ENCODE results near the gene ANO4.
"Not testable (repeated sequence)": the region's sequence is repeated elsewhere in the genome, so short reads cannot be mapped to it uniquely, and the experiment has no call there.

ANO4 gene

DNA sequence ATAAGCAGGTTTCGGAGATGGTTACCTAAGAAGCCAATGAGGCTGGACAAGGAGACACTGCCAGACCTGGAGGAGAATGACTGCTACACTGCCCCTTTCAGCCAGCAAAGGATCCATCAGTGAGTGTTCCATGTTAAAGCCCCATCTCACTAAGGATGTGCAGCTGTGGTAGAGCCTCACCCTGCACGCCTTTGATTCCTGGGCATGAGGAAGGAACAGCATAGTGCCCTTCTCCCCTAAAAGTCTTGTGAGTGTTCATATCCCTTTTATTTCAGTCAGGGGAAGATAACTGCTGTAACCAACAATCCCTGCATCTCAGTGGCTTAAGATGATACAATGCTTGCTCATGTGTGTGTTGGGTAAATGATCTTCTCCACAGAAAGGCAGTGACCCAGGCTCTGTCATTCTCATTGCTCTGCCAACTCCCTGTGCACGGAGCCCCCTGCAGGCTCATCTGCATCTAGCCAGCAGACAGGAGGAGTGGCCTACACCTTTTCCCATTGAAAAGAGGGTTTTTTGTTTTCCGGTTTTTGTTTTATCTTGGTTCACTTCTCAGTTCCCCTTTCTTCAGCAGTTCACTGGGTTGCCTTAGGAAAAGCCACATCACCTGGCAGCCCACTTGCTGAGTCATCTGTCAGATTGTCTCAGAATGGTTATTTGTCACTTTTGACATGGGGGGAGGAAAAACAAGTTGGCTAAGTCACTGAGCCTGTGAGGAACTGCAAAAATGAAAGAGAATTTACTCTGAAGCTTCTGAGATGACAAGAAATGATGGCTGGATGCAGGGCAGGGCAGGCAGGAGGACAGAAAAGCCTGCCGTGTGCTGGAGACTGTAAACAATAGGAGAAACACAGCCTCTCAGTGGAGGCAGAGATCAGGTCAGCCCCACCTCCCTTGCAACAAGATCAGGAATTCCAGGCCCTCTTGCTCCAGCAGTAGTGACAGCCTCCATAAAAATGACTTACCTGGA is 193.3 kb downstream of the ANO4 start:
- DNase-seq (ENCODE audit: low read depth in 2 of 2): no peak

DNA sequence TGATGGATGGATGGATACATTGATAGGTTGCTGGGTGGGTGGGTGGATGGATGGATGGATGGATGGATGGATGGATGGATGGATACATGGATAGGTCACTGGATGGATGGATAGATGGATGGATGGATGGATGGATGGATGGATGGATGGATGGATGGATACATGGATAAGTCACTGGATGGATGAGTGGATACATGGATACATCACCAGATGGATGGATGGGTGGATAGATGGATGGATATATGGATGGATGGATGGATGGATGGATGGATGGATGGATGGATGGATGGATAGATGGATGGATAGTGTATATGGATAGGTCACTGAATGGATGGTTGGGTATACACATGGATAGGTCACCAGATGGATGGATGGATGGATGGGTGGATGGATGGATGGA is 194.9 kb downstream of the ANO4 start:
- not testable (repeated sequence) for DNase-seq (ENCODE audit: low read depth in 2 of 2)

DNA sequence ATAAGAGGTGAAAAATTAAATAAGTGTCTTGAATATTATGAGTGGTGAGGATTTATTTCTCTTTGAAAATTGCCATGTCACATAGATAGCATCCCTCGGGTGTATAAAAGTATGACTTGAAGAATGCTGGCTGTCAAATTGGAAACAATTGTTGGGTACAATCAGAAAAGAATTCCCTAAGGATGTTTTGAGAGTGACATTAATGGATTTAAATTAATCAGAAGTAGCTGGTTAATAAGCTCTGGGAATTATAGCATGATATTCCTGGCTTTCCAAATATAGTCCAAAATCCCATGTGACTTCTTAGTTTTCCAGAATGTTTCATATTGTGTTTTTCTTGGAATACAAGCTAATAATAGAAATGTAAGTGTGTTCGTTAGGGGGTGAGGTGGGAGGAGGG is 196.5 kb downstream of the ANO4 start:
- no peak for DNase-seq (ENCODE audit: low read depth in 2 of 2)

DNA sequence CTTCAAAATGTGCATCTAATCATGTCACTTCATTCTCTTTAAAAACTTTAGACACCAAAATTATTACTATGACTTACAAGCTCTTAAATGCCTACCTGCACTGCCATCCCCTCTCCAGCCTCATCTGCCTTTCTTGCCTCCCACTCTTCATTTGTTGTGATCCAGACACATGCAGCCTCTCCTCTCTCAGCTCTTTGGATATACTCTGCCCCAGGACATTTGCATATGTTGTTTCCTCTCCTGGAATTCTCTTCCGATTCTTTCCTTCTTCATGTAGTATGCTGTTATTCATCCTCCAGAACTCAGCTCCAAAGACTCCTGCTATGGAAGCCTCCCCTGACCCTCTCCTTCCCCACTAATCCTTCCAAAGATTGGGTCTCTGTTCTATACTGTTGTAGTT is 197.6 kb downstream of the ANO4 start:
- no peak for DNase-seq (ENCODE audit: low read depth in 2 of 2)

DNA sequence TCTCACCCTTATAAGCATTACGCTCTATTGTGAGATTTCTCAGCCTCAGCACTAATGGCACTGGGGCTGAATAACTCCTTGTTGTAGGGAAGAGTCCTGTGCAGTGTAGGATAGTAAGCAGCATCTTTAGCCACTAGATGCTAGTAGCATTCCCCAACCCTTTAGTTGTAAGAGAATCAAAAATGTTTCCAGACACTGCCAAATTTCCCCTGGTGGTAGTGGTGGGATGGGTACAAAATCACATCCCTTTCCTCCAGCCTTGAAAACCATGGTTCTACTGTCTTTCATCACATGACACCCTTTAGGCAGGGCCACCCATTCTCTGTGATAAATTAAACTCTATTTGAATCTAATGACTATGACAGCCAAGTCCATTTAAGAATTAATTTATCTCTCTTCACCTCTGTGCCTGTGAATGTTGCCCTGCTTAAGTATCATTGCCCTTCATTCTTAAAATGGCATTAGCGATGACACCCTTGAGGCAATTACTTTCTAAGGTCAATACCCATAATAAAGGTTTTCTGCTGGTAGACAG is 199.4 kb downstream of the ANO4 start:
- DNase-seq (ENCODE audit: low read depth in 2 of 2): no peak

DNA sequence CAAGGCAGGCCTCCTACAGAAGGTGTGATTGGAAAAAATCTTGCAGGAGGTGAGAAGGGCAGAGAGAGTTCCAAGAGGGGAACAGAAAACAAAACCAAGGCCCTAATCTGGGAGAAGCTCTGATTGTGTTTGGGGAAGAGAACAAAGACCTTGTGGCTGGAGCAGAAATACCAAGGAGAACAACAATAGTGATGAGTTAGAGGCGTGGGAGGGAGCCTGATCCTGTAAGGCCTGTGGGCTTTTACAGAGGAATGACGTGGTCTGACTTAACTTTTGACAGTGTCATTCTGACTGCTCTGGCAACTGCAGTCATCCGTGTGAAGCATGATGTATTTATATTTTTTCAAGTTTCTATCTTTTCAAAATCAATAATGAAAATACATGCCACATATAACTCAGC is 200.6 kb downstream of the ANO4 start:
- no peak for DNase-seq (ENCODE audit: low read depth in 2 of 2)

DNA sequence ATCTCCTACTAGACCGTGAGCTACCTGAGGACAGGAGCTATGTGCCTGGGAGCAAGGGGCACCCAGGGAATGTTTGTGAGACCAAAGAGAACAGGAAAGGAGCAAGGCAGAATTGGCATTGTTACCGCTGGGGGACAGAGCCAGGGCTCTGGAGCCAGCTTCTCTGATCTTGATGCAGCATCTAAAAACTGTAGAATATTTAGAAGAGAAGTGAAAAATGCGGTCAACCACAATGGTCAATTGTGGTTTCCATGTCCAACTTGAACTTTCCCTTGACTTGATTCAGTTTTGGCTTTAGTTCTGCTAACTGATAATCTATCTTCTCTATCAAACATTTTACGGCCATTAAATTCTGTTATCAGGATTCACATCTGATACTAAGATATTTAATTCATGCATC is 201.2 kb downstream of the ANO4 start:
- no peak for DNase-seq (ENCODE audit: low read depth in 2 of 2)

DNA sequence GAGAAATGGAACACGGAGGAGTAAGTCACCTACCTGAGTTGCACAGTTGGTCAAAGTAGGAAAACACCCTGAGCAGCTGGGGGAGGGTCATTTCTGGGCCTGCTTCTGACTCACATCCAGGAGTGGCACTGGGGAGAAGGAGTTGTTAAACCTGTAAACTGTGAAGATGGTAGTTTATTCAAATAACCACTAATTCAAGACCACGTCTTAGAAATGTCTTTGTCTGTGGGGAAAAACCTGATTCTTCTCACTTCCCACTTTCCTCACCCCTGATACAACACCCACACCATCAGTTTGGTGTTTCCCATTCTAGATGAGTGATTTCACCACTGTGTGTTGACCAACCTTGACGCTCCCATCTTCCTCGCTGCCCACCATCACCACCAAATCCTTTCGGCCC is 207.1 kb downstream of the ANO4 start:
- no peak for DNase-seq (ENCODE audit: low read depth in 2 of 2)

DNA sequence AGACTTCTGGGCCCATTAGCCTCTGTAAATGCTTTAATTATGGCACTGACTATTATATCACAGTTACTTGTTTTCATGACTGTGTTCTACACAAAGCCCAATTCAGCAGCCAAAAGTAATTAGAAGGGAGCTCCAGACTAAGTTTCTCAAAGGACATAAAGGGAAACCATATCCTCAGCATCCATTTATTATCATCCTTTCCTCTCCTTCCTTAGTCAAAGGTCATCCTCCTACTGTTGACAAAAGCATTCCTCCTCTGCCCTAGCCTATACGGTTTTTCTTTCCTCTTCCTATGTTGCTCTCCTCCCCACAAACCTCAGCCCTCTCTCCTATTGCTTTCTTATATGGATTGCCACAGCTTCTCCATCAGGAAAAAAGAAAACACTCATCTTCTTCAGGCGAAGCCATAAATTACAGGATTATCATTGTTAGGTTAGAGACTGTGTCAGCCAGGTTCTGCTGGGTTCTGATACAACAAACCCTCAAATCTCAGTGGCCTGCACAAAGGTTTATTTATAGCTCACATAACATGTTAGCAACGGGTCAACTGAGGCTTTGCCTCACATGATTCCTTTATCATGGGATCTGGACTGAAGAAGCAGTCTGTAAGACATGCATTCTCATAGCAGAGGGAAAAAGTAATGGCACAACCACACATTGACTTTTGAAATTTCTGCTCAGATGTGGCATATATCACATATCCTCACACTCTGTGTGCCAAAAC is 208.3 kb downstream of the ANO4 start:
- DNase-seq (ENCODE audit: low read depth in 2 of 2): no peak

DNA sequence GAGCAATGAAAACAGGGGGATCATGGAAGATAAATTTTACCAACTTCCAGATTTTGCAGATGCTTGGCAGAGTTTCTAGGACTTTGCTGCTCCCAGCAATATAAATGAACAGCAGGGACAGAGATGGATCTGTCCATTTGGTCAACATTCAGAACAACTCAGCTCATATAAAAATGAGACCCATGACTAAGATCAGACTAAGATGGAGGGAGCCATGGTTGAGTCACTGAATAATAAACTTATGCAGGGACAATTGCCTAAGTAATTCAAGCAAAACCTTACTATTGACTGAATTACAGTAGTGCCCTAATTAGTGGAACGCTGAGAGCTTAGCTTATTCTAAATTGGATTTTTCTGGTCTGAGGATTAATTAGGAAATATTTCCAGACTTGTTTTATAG is 210.3 kb downstream of the ANO4 start:
- DNase-seq (ENCODE audit: low read depth in 2 of 2): no peak

DNA sequence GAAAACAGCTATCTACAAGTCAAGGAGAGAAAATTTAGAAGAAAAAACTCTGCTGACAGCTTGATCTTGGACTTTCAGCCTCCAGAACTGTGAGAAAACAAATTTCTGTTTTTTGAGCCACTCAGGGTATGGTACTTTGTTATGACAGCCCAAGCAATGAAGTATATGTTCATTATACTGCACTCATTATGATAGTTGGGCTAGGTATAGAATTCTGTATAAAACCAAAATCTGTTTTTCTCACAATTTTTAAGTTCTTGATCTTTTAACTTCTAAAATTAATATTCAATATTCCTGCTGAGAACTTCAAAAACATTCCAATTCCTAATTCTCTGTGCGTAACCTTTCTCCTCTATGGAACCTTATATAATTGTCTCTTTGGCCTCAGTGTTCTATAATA is 214.7 kb downstream of the ANO4 start:
- DNase-seq (ENCODE audit: low read depth in 2 of 2): no peak

DNA sequence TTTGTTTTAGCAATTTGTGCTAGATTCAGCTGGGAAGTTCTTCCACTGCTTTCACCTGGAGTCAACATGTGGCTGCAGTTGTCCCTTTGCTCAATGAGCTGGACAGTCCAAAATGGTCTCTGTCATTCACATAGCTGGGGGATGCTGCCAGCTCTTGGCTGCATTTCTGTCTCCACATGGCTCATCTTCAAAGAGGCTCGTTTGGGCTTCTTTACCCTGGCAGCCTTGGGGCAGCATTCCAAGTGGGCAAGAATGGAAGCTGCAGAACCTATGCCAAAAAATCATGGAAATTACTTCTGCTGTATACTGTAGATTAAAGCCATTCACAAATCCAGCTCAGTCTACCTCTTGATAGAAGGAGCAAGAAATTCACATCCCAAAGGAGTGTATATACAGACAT is 216.3 kb downstream of the ANO4 start:
- DNase-seq (ENCODE audit: low read depth in 2 of 2): no peak

DNA sequence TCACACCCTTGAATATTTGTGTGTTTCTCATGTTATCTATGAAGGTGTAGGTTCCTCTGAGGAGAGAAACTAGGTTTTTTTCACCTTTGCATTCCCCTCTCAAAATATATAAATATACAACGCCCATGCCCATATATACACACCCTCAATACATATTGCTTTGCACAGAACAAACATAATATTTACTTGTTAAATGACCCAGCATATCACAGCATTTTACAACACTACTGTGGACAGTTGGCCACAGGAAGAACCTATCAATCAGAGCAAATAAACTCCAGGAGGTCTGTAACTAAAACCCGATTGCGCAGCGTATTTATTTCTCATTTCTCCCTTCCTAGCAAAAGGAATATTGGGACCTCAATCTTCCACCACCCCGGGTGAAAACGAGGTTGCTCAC is 219.4 kb downstream of the ANO4 start:
- DNase-seq (ENCODE audit: low read depth in 2 of 2): no peak

DNA sequence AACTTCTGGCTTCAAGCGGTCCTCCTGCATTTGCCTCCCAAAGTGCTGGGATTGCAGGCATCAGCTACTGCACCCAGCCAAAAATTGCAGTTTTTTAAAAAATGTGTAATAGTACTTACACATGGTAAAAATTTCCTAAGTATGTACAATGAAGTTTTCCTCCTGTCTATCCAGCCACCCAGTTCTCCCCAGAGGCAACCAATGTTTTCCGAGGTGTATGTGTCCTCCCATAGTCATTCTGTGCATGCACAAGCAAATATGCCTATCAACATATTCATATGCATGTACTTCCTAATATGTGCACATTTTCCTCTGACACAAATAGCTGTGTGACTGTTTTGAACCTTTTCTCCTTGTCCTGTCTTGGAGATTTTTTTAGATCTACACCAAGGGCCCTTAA is 220.5 kb downstream of the ANO4 start:
- DNase-seq (ENCODE audit: low read depth in 2 of 2): no peak

DNA sequence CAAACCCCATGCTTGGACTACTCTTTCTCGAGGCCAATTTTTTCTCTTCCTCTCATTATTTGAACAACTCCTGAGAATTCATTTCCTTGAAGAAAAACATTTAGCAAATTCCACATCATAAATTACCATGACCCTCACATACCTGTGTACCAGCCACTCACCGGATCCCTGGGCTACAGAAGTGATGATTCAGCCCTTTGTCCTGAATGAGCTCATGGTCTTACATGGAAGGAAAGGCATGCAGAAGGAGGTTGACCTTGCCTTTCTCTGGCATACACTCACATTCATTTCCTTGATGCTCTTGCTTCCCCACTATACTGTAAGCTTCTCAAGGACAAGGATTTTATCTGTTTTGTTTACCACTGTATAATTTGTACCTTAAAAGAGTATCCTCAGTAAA is 224.0 kb downstream of the ANO4 start:
- DNase-seq (ENCODE audit: low read depth in 2 of 2): no peak

DNA sequence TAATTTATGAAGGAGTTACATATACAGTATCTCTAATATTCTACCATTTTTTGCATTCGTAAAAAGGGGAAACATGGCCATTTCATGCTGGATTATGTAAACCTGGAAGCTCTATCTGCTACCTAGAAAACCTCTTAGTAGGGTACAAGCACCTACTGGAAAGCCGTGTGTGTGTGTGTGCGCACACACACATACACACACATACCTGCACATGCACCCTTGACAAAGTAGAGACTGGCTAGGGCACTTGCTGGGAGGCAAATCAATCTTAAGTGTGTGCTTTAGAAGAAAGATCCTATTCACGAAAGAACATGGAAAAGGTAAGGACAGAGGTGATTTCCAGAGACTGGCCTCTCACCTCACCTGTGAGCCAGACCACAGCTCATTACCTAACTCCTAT is 224.6 kb downstream of the ANO4 start:
- no peak for DNase-seq (ENCODE audit: low read depth in 2 of 2)

DNA sequence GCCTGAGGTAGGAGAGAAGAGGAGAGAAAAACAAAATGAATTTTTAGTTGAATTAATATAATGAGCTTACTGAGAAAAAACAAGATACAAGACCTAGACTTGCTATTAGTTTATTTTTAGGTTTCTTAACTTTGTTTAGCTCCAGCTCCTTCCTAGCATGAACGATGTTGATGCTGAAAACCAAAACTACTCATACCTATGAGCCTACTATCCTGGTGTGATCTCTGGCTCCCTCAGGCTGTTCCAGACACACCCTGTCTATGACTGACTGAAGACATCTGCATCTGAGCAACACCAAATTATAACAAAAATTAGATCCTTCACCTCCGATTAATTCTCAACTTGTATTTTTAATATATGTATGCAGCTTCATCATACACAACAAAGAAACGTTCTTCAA is 225.1 kb downstream of the ANO4 start:
- no peak for DNase-seq (ENCODE audit: low read depth in 2 of 2)

DNA sequence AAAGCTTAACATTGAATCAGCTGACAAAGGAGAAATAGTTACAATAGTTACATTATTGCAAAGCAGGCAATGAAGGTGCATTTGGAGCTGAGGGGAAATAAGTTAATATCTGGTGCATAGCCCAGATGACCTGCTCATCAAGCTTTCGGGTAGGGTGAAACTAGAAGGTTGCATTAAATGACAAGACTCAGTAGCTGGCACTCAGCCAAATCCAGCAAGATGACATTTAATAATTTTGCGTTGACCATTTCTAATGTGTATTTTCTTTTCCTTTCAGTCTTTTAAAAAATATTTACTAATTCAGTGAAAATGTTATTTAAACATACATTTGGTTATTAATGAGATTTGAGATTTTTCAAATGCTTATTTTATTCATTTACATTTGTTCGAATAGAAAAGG is 226.9 kb downstream of the ANO4 start:
- no peak for DNase-seq (ENCODE audit: low read depth in 2 of 2)

DNA sequence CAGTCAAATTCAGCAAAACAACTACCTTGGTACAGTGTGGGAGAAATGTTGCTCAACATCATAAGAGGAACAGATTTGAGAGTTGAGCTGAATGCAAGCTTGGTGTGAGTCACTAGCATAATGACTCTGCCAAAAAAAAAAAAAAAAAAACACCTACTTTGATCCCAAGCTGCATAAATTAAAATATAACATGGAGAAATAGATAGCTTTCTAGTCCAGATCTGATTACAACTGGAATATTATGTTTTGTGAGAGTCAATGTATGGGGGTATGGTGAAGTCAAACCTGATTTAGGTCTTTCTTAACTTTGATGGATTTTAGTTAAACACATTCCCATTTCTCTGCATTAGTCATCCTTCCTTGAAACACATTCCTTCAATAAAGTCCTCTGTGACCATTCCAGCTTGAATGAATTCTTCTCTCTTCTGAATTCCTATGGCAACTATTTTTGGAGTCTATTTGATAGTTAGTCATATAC is 227.4 kb downstream of the ANO4 start:
- no peak for DNase-seq (ENCODE audit: low read depth in 2 of 2)

DNA sequence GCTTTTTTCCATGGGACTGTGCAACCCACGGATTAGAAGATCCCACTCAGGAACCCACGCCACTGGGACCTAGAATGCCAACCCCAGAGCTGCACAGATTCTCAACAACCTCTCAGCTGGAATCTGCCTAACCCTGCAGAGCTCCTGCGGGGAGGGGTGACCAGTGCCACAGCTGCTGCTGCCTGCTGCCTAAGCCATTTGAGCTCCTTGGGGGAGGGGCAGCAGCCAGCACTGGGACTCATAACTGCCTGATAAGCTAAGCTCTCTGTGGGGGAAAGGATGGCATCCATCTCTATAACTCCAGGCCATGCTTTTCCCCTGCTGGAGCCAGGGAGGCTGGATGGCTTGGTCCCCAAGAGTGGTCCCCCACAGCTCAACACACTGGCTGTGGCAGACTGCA is 232.6 kb downstream of the ANO4 start:
- DNase-seq (ENCODE audit: low read depth in 2 of 2): no peak

DNA sequence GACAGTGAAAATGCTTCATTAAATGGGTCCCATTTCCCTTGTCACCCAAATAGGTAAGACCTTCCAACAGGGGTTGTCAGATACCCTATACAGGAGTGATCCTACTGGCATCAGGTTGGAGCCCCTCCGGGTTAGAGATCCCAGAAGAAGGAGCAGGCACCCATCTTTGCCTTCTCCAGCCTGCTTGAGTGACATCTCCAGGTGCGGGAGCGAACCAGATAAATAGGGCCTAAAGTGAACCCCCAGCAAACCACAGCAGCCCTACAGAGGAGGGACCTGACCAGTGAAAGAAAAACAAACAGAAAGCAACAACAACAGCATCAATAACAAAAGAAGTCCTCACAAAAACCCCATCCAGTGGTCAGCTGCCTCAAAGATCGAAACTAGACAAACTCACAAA is 233.2 kb downstream of the ANO4 start:
- no peak for DNase-seq (ENCODE audit: low read depth in 2 of 2)

DNA sequence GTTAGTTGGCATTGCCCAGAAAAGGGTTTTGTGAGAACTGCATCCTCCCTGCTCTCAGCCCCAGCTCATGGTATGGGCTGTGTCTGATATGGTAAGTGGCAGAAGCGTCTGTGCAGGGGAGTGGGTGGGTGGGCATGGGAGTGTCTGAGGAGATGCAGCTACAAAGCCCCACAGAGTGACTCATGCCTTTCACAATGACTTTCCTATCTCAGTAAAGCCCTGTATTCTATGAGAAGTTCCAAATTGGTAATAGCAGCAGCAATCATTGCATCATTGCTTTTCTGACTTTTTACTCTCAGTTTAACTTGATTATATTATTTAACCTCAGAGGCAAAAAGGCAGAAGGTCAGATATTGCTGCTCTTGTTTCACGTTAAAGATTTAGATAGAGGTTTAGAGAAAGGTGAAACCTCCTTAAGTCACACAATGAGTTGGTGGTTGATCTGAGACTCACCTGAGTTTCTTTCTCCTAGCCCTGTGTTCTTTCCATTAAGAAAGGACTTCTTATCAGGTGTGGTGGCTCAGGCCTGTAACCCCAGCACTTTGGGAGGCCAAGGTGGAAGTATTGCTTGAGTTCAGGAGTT is 243.8 kb downstream of the ANO4 start:
- no peak for DNase-seq (ENCODE audit: low read depth in 2 of 2)

All from stimulated activated CD4-positive, alpha-beta T cell treated with anti-CD3 and anti-CD28 coated beads, Interleukin-12 subunit alpha, Interleukin-12 subunit beta, amount 100 ng/mL, for 24 hours (primary cell).